Activated B cell treated with CpG ODN at 0.5 μM for 24 hours (primary cell): Measurements from ENCODE around the gene PELI1. TPM values are rescaled to one million over a fixed set of nuclear protein-coding genes. Genes with fewer than 3 reads are reported as not detected.

Experiments used
- ATAC-seq: fragments of 200-7000 bp; cut with Tn5 transposase; one replicate; pipeline ENCODE4 v1.10.0; 2021; ENCODE audit warnings: low read depth, mild to moderate bottlenecking, moderate library complexity
- CTCF ChIA-PET: fragments of 350-600 bp; sonication (Branson Sonifier 250); formaldehyde crosslinking; loops from one replicate; lab custom pipeline; 2021; ENCODE audit warnings: antibody characterized with exemption; lab: Charles Lee
- POLR2A ChIA-PET: fragments of 350-600 bp; sonication (Branson Sonifier 250); formaldehyde crosslinking; loops from one replicate; lab custom pipeline; 2021; ENCODE audit warnings: antibody characterized with exemption; lab: Charles Lee
- DNase-seq: peaks from one replicate; pipeline ENCODE4 v3.0.0; 2022
- H3K27ac Mint-ChIP-seq: one replicate; pipeline ENCODE4 v1.8.0; 2020; ENCODE audit warnings: mixed read lengths
- H3K27me3 Mint-ChIP-seq: one replicate; pipeline ENCODE4 v1.8.0; 2021; ENCODE audit warnings: mixed read lengths
- H3K36me3 Mint-ChIP-seq: one replicate; pipeline ENCODE4 v1.8.0; 2021; ENCODE audit warnings: low read depth, mixed read lengths
- H3K4me1 Mint-ChIP-seq: one replicate; pipeline ENCODE4 v1.8.0; 2021; ENCODE audit warnings: mixed read lengths
- H3K4me3 Mint-ChIP-seq: one replicate; pipeline ENCODE4 v1.8.0; 2020; ENCODE audit warnings: mild to moderate bottlenecking, mixed read lengths
- H3K9me3 Mint-ChIP-seq: one replicate; pipeline ENCODE4 v1.8.0; 2020; ENCODE audit warnings: mixed read lengths
- CTCF ChIP-seq: fragments of 200-600 bp; IDR thresholded peaks from one replicate; pipeline ENCODE4 v1.8.0; 2022; ENCODE audit warnings: antibody characterized with exemption, mild to moderate bottlenecking
- intact Hi-C: fragments of 100-400 bp; cut with micrococcal nuclease; formaldehyde crosslinking; loops from one replicate; pipeline ENCODE4 v1.15.1; 2024
- total RNA-seq: library from RNA; stranded (reverse); gene quantifications from 2 replicates; pipeline ENCODE4 v1.2.3, GENCODE V29; 2022

Gene PELI1
- total RNA-seq, 1 donor from 2014 or later: 93.1 TPM

DNA sequence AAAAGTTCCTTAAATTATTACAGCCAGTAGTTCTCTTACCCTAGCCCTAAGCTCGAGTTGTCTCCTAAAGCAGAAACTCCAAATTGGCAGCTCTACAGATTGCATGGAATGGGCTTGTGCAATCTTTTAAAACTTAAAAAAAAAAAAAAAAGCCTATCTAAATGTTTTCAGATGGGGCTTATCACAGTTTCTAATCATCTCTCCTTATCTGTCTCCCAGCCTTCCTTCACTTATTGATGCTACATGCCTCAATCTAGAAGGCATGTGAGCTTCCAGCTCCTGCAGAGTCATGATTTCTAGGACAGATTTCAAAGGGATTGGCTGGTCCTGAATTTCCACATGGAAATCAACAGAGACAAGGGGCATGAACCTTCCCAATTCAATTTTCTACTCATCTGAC lies 33.1 kb upstream of the PELI1 start:
- Mint-ChIP-seq H3K4me1 (peaks cover 12% of the 10 kb centered on the region), H3K36me3 (no peaks in the 10 kb centered on the region), H3K9me3 (no peaks in the 10 kb centered on the region), H3K4me3 (no peak overlapping the region), H3K27me3 (no peaks in the 10 kb centered on the region), H3K27ac (no peak overlapping the region)
- DNase-seq: no peak
- POLR2A ChIA-PET: interaction anchor here (1.1 kb wide), 1 partner anchor 11 kb away, joined by 3 read pairs; no protein-coding TSS in a partner anchor
- no peak for TF ChIP-seq CTCF
- ATAC-seq: no peak
- CTCF ChIA-PET: no interaction called here
- intact Hi-C loops: loop anchor here (5.0 kb wide), 1 partner anchor 35 kb away; no protein-coding TSS in a partner anchor

- H3K9me3 Mint-ChIP-seq: no peaks in the 10 kb centered on the region
- peaks cover 15% of the 10 kb centered on the region for H3K4me1 Mint-ChIP-seq
- intact Hi-C loops: loop anchor here (5.0 kb wide), 1 partner anchor 37 kb away; no protein-coding TSS in a partner anchor
- no peak for ATAC-seq
- no peaks in the 10 kb centered on the region for H3K27me3 Mint-ChIP-seq
- H3K27ac Mint-ChIP-seq: no peak overlapping the region
- POLR2A ChIA-PET: no interaction called here
- CTCF ChIA-PET: no interaction called here
- no peaks in the 10 kb centered on the region for H3K36me3 Mint-ChIP-seq
- no peak overlapping the region for H3K4me3 Mint-ChIP-seq
- no peak for TF ChIP-seq CTCF
- no peak for DNase-seq
Measured at GRCh38 chr2:64175419-64176197, 31.4 kb upstream of the PELI1 start.

DNA sequence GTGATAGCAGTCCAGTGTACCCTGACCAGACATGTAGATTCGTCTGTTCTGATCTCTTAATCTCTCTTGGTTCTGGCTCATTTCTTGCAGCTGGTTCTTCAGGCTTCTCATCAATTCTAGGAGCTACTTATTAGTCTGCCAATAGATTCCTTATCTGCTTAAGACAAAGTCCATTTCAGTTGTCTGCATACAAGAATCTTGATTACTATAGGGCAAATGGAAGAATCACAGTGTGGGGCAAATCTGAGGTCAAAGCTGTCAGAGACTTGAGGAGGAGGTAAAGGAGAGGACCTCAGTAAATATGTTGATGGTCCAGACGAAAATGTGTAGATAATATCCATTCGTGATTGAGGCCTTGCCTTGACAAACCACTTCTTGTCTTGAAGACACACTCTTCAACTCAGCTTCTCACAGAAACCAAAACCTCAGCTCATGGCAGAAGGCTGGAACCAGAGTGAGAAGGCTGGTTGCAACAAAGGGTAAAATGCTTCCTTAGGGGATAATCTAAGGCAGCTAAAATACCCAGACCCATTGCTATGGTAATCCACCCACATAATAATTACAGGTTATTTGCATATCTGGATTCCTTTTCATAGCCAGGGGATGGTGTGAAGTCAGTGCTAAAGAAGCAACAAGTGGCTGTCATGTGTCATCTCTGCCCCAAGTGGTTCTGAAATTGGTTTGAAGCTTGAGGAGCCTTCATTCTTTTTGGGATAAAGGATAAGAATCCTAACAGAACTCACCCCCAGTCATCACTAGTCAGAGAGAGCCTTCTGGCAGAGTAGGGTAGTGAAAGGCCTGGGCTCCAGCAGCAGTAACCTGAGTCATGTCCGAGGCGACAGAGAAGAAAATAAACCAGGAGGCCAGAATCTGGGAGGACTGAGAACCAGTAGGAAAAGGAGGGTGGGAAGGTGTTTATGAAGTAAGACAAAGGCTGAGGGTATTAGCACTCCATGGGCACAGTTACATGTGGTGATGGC lies 29.2 kb upstream of the PELI1 start:
- ATAC-seq: no peak
- no peaks in the 10 kb centered on the region for H3K9me3 Mint-ChIP-seq
- ChIA-PET CTCF (no interaction called here), POLR2A (interaction anchor here (0.7 kb wide), 1 partner anchor 72 kb away, joined by 4 read pairs; no protein-coding TSS in a partner anchor)
- H3K36me3 Mint-ChIP-seq: no peaks in the 10 kb centered on the region
- no peaks in the 10 kb centered on the region for H3K27me3 Mint-ChIP-seq
- H3K4me3 Mint-ChIP-seq: no peak overlapping the region
- no peak overlapping the region for H3K27ac Mint-ChIP-seq
- H3K4me1 Mint-ChIP-seq: peaks cover 8% of the 10 kb centered on the region
- intact Hi-C loops: no loop called here
- DNase-seq: no peak
- no peak for TF ChIP-seq CTCF

GRCh38 chr2:64168756-64169155 lies 24.5 kb upstream of the PELI1 start:
- no peak for ATAC-seq
- Mint-ChIP-seq H3K27ac (no peak overlapping the region), H3K9me3 (no peaks in the 10 kb centered on the region), H3K36me3 (no peaks in the 10 kb centered on the region), H3K27me3 (no peaks in the 10 kb centered on the region), H3K4me3 (no peak overlapping the region), H3K4me1 (peaks cover 11% of the 10 kb centered on the region)
- ChIA-PET POLR2A (interaction anchor here (0.7 to 1.2 kb wide), 3 partner anchors 11 to 100 kb away, joined by 3 to 4 read pairs (median 3); no protein-coding TSS in a partner anchor), CTCF (interaction anchor here (1.2 to 1.3 kb wide), 2 partner anchors 24 to 159 kb away, joined by 3 to 4 read pairs; no protein-coding TSS in a partner anchor)
- no peak for TF ChIP-seq CTCF
- DNase-seq: no peak
- intact Hi-C loops: no loop called here
